HG03159 (cell line): ENCODE measurements around the gene MIS12.

Experiments used
- ATAC-seq: cut with Tn5 transposase; IDR thresholded peaks from one replicate; pipeline ENCODE4 v1.9.1; 2021; ENCODE audit warnings: mild to moderate bottlenecking, moderate library complexity; ENCODE audit not compliant: unreplicated experiment

The MIS12 gene

GRCh38 chr17:5499476-5500231 lies 13.3 kb downstream of the MIS12 start:
- ATAC-seq = no peak

GRCh38 chr17:5500247-5500588 lies 13.9 kb downstream of the MIS12 start:
- no peak for ATAC-seq

GRCh38 chr17:5500589-5501391 lies 14.4 kb downstream of the MIS12 start:
- peak; percentile 61 for ATAC-seq

- ATAC-seq = no peak
These were observed 15.3 kb downstream of the MIS12 start for GRCh38 chr17:5501685-5502084.

DNA sequence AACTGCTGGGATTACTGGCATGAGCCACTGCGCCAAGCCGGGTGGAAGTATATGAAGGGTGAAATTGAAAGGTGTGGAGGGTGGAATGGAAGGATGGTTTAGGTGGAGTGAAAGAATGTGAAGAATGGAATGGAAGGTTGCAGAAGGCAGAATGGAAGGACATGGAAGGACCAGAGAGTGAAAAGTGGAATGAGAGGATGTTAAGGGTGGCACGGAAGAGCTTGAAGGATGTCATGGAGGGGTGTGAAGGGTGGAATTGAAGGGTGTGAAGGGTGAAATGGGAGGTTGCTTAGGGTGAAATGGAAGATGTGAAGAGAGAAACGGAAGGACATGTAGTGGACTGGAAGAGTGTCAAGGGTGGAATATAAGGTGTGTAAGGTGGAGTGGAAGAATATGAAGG lies 16.2 kb downstream of the MIS12 start:
- ATAC-seq = no peak

- no peak for ATAC-seq
These were observed 19.9 kb downstream of the MIS12 start for GRCh38 chr17:5506307-5506706.

- no peak for ATAC-seq
These were observed 22.4 kb downstream of the MIS12 start for GRCh38 chr17:5508810-5509209.

DNA sequence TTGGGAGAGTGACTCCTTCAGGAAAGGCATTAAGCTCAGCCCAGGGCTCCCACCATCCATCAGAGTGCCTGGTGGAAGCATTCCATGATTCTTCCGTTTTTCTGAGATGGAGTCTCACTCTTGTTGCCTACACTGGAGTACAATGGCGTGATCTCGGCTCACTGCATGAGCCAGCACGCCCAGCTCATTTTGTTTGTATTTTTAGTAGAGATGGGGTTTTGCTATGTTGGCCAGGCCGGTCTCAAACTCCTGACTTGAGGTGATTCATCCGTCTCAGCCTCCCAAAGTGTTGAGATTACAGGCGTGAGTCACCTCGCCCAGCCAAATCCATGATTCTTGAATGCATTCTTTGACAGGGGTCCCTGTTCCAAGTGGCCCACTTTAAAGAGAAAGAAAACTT lies 23.1 kb downstream of the MIS12 start:
- ATAC-seq = no peak

DNA sequence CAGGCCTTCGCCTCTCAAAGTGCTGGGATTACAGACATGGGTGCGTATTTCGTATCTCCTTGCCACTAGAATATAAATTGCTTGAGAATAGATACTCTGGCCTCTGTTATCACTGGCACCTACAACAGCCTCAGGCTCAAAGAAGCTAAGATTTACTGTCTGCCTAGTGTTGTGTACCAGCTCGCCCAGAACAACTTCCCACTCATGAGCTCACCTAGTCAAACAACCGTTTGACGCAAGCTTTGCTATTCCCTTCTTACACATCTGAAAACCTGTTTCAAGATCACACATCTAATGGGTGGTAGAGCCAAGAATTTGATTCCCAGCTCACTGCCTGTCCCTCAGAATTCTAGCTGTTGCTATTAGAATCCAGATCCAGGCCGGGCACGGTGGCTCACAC lies 24.4 kb downstream of the MIS12 start:
- no peak for ATAC-seq

DNA sequence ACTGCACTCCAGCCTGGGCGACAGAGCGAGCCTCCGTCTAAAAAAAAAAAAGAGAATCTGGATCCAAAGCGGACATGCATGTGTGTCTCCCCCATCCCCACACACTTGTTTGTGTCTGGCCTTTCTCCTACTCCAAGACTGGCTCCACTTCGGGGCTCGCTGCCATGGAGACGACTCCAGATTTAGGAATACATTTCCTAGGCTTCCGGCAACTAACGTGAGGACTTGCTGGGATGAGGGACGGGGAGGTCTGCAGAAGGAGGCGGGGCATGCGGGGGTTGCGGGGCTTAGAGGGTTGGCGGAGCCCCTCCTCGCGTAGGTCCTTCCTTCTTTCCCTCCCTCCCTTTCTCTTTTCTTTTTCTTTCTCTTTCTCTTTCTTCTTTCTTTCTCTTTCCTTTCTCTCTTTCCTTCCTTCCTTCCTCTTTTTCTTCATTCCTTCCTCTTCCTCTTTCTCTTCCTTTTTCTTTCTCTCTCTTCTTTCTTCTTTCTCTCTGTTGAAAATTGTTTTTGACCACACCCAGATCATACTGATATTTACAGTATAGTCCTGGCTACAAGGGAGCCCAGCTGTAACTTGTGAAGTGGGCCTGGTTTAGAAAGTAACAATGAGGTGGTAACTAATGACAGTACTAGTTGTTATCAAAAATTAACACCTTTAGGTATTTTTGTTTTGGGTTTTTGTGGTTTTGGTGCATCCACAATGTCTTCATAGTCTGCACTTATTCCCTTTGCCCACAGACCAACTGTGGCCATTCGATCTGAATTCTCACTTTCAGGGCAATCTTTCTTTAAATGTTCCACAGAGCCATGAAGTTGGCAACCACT lies 25.2 kb downstream of the MIS12 start:
- ATAC-seq = no peak

DNA sequence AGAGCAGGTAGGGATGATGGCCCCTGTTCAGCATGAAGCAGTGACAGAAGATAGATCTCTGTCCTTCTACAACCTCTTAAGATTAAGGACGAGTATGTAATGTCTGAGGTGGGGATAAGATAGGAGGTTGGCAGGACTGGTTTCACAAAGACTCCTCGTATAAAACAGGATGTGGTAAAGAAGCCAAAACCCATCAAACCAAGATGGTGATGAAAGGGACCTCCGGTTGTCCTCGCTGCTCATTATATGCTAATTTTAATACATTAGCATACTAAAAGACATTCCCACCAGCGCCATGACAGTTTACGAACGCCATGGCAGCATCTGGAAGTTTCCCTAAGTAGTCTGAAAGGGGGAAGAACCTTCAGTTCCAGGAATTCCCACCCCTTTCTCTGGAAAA lies 27.3 kb downstream of the MIS12 start:
- no peak for ATAC-seq

GRCh38 chr17:5514976-5515375 lies 28.6 kb downstream of the MIS12 start:
- ATAC-seq = no peak

GRCh38 chr17:5516060-5516792 lies 29.9 kb downstream of the MIS12 start:
- ATAC-seq = no peak

GRCh38 chr17:5522476-5522875 lies 36.1 kb downstream of the MIS12 start:
- ATAC-seq = no peak

GRCh38 chr17:5523249-5523648 lies 36.9 kb downstream of the MIS12 start:
- no peak for ATAC-seq

- ATAC-seq = no peak
These were observed 40.6 kb downstream of the MIS12 start for GRCh38 chr17:5526821-5527598.

DNA sequence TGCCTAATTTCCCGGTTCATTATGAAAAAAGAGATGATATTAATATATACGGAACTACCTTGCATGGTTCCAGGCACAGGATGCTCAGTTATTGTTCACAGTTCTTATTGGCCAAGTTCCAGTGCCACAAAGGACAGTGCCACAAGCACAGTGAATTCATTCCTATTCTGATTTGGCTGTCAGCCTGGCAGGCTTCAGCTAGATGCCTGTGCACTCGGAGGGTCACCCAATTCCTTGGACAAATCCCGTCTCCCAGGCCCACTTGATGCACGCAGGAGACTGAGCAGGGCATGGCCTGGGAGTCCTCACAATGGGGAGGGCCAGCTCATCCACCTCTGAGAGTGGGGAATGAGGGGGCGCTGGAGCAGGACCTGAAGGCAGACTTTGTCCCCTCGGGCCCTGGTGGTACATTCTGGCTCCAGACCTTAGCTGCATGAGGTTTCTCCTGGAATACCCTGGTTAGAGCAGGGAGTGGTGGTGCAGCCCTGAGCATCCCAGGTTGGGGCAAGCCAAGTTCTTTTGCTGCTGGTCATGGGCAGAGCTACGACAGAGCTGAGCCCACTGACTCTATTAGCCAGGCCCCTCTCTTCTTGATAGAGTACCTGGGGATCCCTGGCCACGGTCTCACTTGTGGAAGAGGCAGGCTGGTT lies 41.4 kb downstream of the MIS12 start:
- no peak for ATAC-seq

DNA sequence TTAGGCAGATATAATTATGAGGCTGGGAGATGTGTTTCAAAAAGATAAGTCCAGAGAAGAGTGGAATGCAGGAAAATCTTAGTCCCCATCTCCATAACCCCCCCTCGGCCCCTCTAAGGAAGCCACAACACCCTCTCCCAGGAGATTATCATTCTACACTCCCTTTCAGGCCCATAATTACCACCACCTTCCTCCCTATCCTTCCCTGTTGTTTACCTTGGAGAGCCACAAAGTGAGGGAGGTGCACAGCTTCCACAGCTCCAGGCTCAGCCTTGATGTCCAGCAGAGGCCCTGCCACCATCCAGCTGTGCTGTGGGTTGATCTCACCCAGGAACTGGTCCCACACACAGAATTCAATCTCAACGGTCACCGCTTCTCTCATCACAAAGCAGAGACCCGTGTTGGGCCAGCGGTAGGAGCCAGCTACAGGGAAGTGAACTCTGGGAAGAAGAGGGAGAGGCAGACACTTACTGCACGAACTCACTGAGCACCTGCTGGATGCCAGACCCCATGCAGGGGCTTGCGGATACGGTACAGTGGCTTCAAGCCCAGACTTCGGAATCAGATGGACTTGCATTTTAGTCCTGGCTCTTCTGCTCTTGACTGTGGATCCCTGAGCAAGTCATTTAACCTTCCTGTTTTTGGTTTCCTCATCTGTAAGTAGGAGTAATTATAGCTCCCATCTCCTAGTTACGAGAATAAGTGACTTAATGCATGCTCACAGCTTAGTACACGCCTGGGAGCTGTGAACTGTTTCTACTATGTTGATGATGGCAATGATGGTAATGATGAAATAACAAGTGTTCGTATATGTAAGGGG lies 44.1 kb downstream of the MIS12 start:
- ATAC-seq = no peak

DNA sequence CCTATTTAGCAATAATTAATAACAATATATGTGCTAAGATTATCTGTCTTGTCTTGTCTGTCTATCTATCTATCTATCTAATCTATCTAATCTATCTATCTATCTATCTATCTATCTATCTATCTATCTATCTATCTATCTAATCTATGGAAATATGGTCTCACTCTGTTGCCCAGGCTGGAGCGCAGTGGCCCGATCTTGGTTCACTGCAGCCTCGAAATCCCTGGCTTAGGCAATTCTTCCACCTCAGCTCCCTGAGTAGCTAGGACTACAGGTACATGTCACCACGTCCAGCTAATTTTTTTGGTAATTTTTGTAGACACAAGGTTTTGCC lies 44.7 kb downstream of the MIS12 start:
- no peak for ATAC-seq
